Calu3 (cell line): ENCODE data around the gene DPH1. TPM values are rescaled to one million over a fixed set of nuclear protein-coding genes. Genes with fewer than 3 reads are reported as not detected.

Experiments
- BruUV-seq: library from RNA; stranded (reverse); fragments of 400-500 nt; replicated peaks from 2 replicates; lab custom pipeline; 2021; lab: Mats Ljungman, UMichigan
- CTCF ChIA-PET: fragments of 300-600 bp; sonication (Branson Sonifier 250); formaldehyde crosslinking; loops from one replicate; lab custom pipeline; 2022; ENCODE audit warnings: antibody characterized with exemption; lab: Charles Lee
- DNase-seq: peaks from one replicate; pipeline ENCODE4 v3.0.0; 2022
- H3K27ac Mint-ChIP-seq: one replicate; pipeline ENCODE4 v1.8.0; 2022; ENCODE audit warnings: mixed read lengths; ENCODE audit not compliant: unreplicated experiment
- H3K27me3 Mint-ChIP-seq: one replicate; pipeline ENCODE4 v1.8.0; 2022; ENCODE audit warnings: mixed read lengths; ENCODE audit not compliant: unreplicated experiment
- H3K36me3 Mint-ChIP-seq: one replicate; pipeline ENCODE4 v1.8.0; 2022; ENCODE audit warnings: mild to moderate bottlenecking, moderate library complexity, mixed read lengths; ENCODE audit not compliant: insufficient read depth, unreplicated experiment
- H3K4me1 Mint-ChIP-seq: one replicate; pipeline ENCODE4 v1.8.0; 2022; ENCODE audit warnings: mild to moderate bottlenecking, low read depth, mixed read lengths; ENCODE audit not compliant: unreplicated experiment
- H3K4me3 Mint-ChIP-seq: one replicate; pipeline ENCODE4 v1.8.0; 2022; ENCODE audit warnings: mild to moderate bottlenecking, low read depth, moderate library complexity, mixed read lengths; ENCODE audit not compliant: unreplicated experiment
- H3K9me3 Mint-ChIP-seq: one replicate; pipeline ENCODE4 v1.8.0; 2022; ENCODE audit warnings: low read depth, mixed read lengths; ENCODE audit not compliant: unreplicated experiment
- CTCF ChIP-seq: fragments of 200-600 bp; IDR thresholded peaks from one replicate; pipeline ENCODE4 v1.8.0; 2022; ENCODE audit warnings: antibody characterized with exemption; ENCODE audit not compliant: unreplicated experiment
- intact Hi-C: fragments of 100-400 bp; cut with micrococcal nuclease; formaldehyde crosslinking; loops from one replicate; pipeline ENCODE4 v1.10.0; 2022; ENCODE audit not compliant: unreplicated experiment
- microRNA-seq: library from miRNA; unstranded; fragments of <30 nt; microRNA quantifications from one replicate; pipeline ENCODE4 v1.2.0, GENCODE V29; 2022
- total RNA-seq: library from RNA; stranded (reverse); gene quantifications from 2 replicates; pipeline ENCODE4 v1.2.3, GENCODE V29; 2022

The DPH1 gene
- total RNA-seq, 1 experiment from 2014 or later, result 24.7 TPM

- CTCF ChIA-PET, result interaction anchor here (1.1 kb wide), 1 partner anchor 38 kb away, joined by 3 read pairs; the partner anchor contains the start of gene HIC1
- Mint-ChIP-seq H3K4me3 (no peak overlapping the region), H3K27ac (no peak overlapping the region), H3K36me3 (peaks cover 14% of the 10 kb centered on the region), H3K4me1 (peaks cover 2% of the 10 kb centered on the region), H3K9me3 (no peaks in the 10 kb centered on the region), H3K27me3 (no peaks in the 10 kb centered on the region)
- DNase-seq, result no peak
- BruUV-seq, result no TSS peak
- TF ChIP-seq CTCF, result no peak
- intact Hi-C loops, result no loop called here
These were observed 63.4 kb downstream of the DPH1 start for GRCh38 chr17:2093349-2093748.

Small RNA genes within 50 kb of the gene (microRNA-seq; reads per million reads assigned to microRNA genes)
- gene MIR132 (135 reads per million, percentile 69 among the genes with 10 or more reads in this experiment), gene MIR212 (5.3 reads per million, percentile 16 among the genes with 10 or more reads in this experiment)

Other genes starting within 250 kb of the DPH1 start
- 18.6 and 20.7 TPM in 2 replicates for gene SMYD4, start 200.3 kb upstream of the DPH1 start, total RNA-seq
- 78.7 and 87.5 TPM in 2 replicates for gene RPA1, start 200.1 kb upstream of the DPH1 start, total RNA-seq
- not detected in 2 replicates for gene RTN4RL1, start 4.8 kb upstream of the DPH1 start, total RNA-seq
- gene OVCA2, start 11.9 kb downstream of the DPH1 start, total RNA-seq, result 21.0 and 22.1 TPM in 2 replicates
- 0.61 and 1.2 TPM in 2 replicates for gene HIC1, start 24.9 kb downstream of the DPH1 start, total RNA-seq